ENCODE data around the gene KCNAB1. TPM values are rescaled to one million over a fixed set of nuclear protein-coding genes. Genes with fewer than 3 reads are reported as not detected.

Gene KCNAB1
- total RNA-seq, 4 donors from 2014 or later: 0.38 to 1.5 (median 0.49) TPM

GRCh38 chr3:156478891-156479290 is 358.5 kb downstream of the KCNAB1 start:
- DNase-seq (ENCODE audit: low spot score in 2 of 2): no peak
- H3K36me3 ChIP-seq: no peaks in the 10 kb centered on the region
- 83% methylated on average over 2 of the region's 2 CpGs for WGBS
- no peaks in the 10 kb centered on the region for H3K27me3 ChIP-seq
- H3K9me3 ChIP-seq: no peaks in the 10 kb centered on the region
- peaks cover 7% of the 10 kb centered on the region for H3K4me1 ChIP-seq
- H3K4me3 ChIP-seq: no peak overlapping the region
- H3K27ac ChIP-seq: no peak overlapping the region
- TF ChIP-seq POLR2A (IDR thresholded peaks at IDR 0.05) (no peak), CTCF (IDR thresholded peaks at IDR 0.05) (no peak), EP300 (IDR thresholded peaks at IDR 0.05) (no peak), POLR2AphosphoS5 (IDR thresholded peaks at IDR 0.05) (no peak)

GRCh38 chr3:156479604-156480003 is 359.2 kb downstream of the KCNAB1 start:
- WGBS: 31% methylated on average over 1 of the region's 1 CpG

GRCh38 chr3:156480949-156481348 is 360.6 kb downstream of the KCNAB1 start:
- Histone ChIP-seq H3K4me1 (peaks cover 17% of the 10 kb centered on the region), H3K9me3 (no peaks in the 10 kb centered on the region), H3K4me3 (no peak overlapping the region), H3K27me3 (no peaks in the 10 kb centered on the region), H3K27ac (no peak overlapping the region), H3K36me3 (no peaks in the 10 kb centered on the region)
- TF ChIP-seq POLR2AphosphoS5 (IDR thresholded peaks at IDR 0.05) (no peak), CTCF (IDR thresholded peaks at IDR 0.05) (no peak), EP300 (IDR thresholded peaks at IDR 0.05) (no peak), POLR2A (IDR thresholded peaks at IDR 0.05) (no peak)
- DNase-seq (ENCODE audit: low spot score in 2 of 2): no peak
- WGBS: 67% methylated on average over 2 of the region's 2 CpGs

More at GRCh38 chr3:156479604-156480003, 359.2 kb downstream of the KCNAB1 start:
- Histone ChIP-seq H3K36me3 (no peaks in the 10 kb centered on the region), H3K4me3 (no peak overlapping the region), H3K27me3 (no peaks in the 10 kb centered on the region), H3K4me1 (peaks cover 14% of the 10 kb centered on the region), H3K27ac (no peak overlapping the region), H3K9me3 (no peaks in the 10 kb centered on the region)
- TF ChIP-seq CTCF (IDR thresholded peaks at IDR 0.05): no peak
- no peak for TF ChIP-seq EP300 (IDR thresholded peaks at IDR 0.05)
- no peak for DNase-seq (ENCODE audit: low spot score in 2 of 2)

GRCh38 chr3:156483002-156483401 is 362.6 kb downstream of the KCNAB1 start:
- TF ChIP-seq POLR2AphosphoS5 (IDR thresholded peaks at IDR 0.05): no peak
- TF ChIP-seq POLR2A (IDR thresholded peaks at IDR 0.05): no peak
- TF ChIP-seq EP300 (IDR thresholded peaks at IDR 0.05): no peak
- TF ChIP-seq CTCF (IDR thresholded peaks at IDR 0.05): no peak

GRCh38 chr3:156483426-156483825 is 363.0 kb downstream of the KCNAB1 start:
- no peaks in the 10 kb centered on the region for H3K36me3 ChIP-seq
- 0% methylated on average over 1 of the region's 1 CpG for WGBS
- no peak overlapping the region for H3K4me3 ChIP-seq
- H3K27ac ChIP-seq: peak overlapping the region; percentile 54
- no peaks in the 10 kb centered on the region for H3K9me3 ChIP-seq
- H3K4me1 ChIP-seq: peaks cover 17% of the 10 kb centered on the region
- no peaks in the 10 kb centered on the region for H3K27me3 ChIP-seq
- DNase-seq (ENCODE audit: low spot score in 2 of 2): no peak
- no peak for TF ChIP-seq CTCF (IDR thresholded peaks at IDR 0.05)
- no peak for TF ChIP-seq POLR2A (IDR thresholded peaks at IDR 0.05)

More at GRCh38 chr3:156483002-156483401, 362.6 kb downstream of the KCNAB1 start:
- Histone ChIP-seq H3K4me1 (peaks cover 17% of the 10 kb centered on the region), H3K27ac (no peak overlapping the region), H3K4me3 (no peak overlapping the region), H3K27me3 (no peaks in the 10 kb centered on the region), H3K36me3 (no peaks in the 10 kb centered on the region), H3K9me3 (no peaks in the 10 kb centered on the region)
- no peak for DNase-seq (ENCODE audit: low spot score in 2 of 2)
- 96% methylated on average over 3 of the region's 3 CpGs for WGBS

All from suprapubic skin (tissue), 4 donors.